Smooth muscle cell of the brain vasculature (primary cell): ENCODE data around the gene MEG3.
"Not testable (repeated sequence)": the region's sequence is repeated elsewhere in the genome, so short reads cannot be mapped to it uniquely, and the experiment has no call there.

Source experiments
- DNase-seq: peaks from one replicate; pipeline ENCODE4 v3.0.0-alpha.2; 2012; ENCODE audit warnings: low read depth, low spot score

Gene MEG3

GRCh38 chr14:100788942-100789341 lies 37.0 kb upstream of the MEG3 start:
- DNase-seq = no peak

GRCh38 chr14:100789460-100790417 lies 36.2 kb upstream of the MEG3 start:
- DNase-seq = no peak

- DNase-seq = no peak
These were observed 35.2 kb upstream of the MEG3 start for GRCh38 chr14:100790502-100791347.

DNA sequence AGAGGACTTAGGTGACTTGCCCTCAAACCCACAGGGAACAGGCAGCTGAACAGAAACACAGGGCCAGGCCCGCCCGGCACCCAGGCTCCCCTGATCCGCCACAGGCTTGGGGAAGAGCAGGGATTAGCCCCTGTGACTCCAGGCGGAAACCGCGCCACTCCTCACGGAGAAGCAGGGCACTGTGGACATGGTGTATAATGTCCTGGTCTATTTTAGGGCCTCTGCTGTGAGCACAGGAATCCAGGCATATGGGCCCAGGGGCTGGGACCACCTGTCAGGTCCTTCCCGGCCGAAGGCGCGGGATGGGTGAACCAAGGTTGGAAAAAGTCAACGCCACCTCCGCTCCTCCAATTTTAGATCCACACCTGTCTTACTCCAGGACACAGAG lies 34.6 kb upstream of the MEG3 start:
- DNase-seq = no peak

DNA sequence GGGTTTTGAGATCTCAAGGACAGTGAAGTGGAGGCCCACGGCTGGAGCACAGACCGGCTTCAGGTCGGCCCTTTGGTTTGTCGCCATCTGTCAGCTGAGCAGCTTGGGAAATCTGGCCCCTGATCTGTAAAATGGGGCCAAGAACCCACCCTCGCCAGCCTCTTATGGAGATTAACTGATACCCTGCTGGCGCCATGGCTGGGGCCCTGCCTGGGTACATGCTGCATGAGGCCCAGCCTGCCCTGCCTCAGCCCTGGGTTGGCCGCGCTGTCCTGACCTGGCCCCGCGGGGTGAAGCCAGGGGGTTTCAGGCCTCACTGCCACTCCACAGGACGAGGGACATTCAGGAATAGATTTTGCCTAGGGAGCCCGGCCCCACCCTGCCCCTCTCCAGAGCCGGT lies 33.9 kb upstream of the MEG3 start:
- DNase-seq = no peak

DNA sequence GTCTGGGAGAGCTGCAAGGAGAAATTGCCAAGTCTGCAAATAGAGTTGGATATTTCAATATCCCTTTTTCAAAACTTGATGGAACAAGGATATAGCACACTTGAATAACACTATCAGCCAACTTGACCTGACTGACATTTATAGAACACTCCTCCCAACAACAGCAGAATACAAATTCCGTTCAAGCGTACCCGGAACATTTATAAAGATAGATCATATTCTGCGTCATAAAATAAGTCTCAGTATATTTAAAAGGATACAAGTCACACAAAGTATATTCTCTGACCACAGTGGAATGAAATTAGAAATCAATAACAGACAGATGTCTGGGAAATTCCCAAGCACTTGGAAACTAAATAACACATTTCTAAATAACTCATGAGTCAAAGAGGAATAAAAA lies 29.0 kb upstream of the MEG3 start:
- DNase-seq = no peak

DNA sequence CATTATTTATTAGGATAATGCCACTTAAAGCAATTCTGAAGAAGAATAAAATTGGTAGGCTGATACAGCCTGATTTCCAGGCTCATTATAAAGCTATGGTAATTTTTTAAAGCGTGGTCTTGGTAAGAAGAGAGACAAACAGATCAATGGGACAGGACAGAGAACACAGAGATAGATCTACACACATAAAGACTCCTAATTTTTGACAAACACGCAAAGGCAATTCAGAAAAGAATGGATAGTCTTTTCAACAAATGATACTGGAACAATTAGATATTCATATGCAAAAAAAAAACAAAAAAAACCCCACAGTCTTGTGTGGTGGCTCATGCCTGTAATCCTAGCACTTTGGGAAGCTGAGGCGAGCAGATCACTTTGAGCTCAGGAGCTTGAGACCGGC lies 25.9 kb upstream of the MEG3 start:
- no peak for DNase-seq

- not testable (repeated sequence) for DNase-seq
These were observed 24.5 kb upstream of the MEG3 start for GRCh38 chr14:100801433-100801832.

DNA sequence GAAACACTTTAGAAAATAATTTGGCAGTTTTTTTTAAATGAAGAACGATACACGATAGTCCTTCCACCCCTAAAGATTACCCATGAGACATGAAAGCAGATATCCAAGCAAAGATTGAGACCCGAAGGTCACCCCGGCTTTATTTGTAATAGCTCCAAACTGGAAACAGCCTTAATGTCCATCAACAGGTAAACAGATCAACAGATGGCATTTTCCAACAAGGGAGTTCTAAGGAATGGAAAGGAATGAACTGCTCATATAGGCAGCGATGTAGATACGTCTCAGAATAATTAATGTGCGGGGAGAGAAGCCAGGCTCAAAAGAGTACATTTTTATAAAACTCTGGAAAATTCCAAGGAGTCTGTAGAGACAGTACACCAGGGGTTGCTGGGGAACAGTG lies 23.7 kb upstream of the MEG3 start:
- DNase-seq = no peak

DNA sequence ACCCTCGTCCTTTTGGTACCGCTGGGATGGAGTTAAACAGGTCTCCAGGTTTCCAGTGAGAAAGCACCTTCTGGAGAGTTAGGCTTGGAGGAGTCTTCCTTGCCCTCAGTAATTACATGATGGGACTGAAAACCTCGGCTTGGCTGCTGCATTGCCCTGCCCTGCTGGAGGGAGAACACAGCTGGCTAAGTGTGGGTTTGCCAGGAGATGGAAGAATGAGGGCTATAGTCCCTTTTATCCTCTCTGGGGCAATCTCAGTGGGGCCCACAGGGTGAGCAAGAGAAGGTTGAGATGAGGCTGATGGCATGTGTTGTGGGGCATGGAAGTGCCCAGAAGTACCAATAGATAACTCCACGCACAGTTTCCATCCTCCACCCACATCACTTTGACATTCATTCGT lies 23.2 kb upstream of the MEG3 start:
- DNase-seq = no peak

DNA sequence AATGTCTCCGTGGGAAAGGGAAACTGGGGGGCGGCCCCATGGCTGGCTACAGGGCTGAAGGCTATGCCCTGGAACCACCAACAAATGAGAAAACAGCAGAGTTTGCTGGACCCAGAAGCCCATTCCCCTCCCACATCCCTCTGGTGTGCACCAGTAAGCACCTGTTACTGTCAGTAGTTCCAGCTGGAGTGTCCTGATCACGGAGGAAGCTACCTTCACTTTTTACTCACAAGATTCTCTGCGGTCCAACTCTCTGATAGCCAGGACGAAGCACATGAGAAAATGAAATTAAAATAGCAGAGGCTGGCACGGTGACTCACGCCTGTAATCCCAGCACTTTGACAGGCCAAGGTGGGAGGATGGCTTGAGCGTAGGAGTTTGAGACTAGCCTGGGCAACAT lies 22.7 kb upstream of the MEG3 start:
- DNase-seq = no peak

- DNase-seq = no peak
These were observed 22.2 kb upstream of the MEG3 start for GRCh38 chr14:100803676-100804075.

DNA sequence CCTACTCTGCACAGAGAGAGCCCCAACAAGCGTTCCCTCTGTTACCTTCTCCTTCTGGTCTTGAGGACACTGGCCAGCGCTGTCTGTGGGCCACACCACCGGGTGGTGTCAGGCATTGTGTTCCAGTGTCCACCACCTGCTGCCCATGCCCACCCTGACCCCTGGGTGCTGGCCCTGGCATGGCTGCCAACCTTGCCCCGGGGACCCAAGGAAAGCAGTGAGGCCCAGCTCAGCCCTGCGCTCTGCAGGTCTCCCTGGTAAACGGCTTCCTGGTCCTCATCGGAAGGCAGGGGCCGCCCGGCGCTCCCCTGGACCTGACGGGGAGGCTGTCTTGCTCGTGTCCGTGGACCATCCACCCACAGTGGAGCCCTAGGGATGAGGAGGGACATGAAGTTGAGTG lies 21.8 kb upstream of the MEG3 start:
- DNase-seq = no peak

GRCh38 chr14:100804558-100805309 lies 21.2 kb upstream of the MEG3 start:
- DNase-seq = no peak

DNA sequence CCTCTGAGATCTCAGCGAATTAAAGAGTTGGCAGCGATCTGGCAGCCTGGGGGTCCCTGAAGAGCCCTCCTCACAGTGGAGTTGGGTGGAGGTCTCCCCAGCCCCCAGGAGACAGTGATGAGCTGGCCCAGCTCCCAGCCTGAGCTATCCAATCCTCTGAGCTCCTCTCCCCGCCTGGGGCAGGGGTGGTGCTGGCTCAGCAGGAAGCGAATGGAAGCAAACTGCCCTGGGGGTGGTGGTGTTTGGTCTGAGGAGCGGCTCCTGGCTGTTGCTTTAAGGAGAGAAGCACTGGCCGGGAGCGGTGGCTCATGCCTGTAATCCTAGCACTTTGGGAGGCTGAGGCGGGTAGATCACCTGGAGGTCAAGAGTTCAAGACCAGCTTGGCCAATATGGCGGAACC lies 19.5 kb upstream of the MEG3 start:
- no peak for DNase-seq

DNA sequence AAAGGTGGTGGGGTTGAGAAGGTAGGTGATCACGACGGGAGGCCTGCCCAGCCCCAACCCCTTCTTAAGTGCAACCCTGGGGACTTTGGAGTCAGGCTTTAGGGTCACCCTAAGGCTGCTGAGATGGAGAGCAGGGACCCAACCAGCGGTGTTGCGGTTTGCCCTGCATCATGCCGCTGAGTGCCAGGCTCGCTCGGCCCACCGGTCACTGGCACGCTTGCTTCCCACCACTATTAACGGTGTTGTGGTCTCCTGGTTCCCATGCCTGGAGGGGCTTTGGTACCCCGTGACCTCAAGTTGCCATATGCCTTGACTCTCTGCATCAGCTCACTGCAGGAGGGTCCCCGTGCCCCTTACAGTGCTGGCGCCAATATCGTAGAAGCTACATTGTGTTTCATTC lies 18.4 kb upstream of the MEG3 start:
- DNase-seq = no peak

DNA sequence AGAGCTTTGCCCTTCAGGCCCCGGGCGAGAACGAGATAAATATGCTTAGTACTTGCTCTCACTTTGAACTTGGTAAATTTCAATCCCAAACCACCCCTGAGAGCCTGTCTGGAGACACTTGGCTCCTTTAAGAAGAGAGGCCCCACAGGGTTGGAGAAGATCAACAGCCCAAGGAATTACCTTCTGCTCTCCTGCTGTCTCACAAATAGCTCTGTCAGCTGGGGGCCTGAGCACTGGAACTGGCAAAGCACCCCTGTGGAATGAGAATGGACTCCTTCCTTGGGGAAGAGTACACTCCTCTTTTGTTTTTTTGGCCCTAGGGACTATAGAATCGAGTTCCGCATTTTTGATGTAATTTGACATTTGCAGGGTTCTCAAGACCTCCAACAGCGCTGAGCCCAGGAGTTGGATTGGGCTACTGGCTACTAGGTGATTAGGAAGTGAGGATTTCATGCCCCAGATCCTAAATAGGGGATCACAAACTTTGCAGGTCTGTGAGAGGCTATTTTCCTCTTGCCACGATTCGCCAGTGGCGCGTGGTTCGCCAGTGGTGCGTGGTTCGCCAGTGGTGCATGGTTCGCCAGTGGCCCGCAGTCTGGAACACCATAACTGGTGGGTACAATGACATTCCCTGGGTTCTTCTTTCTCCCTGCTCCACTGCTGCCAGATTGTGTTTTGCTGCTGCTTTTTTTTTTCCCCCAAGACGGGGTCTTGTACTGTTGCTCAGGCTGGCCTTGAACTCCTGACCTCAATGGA lies 17.8 kb upstream of the MEG3 start:
- no peak for DNase-seq

GRCh38 chr14:100810435-100810834 lies 15.5 kb upstream of the MEG3 start:
- DNase-seq = no peak

DNA sequence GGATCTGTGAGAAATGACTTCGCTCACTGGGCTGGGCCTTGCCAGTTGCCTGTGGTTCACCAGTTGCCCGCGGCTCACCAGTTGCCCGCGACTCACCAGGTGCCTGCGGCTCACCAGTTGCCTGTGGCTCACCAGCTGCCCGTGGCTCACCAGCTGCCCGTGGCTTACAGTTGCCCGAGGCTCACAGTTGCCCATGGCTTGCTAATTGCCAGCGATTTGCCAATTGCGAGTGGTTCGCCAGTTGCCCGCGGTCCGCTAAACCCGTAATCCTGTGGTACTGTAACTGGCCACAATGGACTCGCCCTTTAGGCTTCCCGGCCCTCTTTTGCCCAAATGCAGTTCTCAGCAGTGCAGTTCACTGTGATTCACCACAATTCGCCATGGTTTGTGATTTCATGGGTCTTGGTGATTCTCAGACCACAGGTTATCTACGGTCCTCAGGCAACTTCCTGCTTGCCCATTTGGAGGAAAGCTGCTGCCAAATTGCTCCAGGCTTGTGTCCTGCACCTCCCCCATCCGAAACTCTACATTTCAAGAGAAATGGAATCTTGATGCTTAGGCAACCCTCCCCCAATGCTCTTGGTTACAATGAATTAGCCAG lies 15.0 kb upstream of the MEG3 start:
- DNase-seq = no peak

GRCh38 chr14:100813291-100813690 lies 12.6 kb upstream of the MEG3 start:
- DNase-seq = no peak
